HepG2 (cell line): ENCODE measurements around the gene NCAPD2. TPM values are rescaled to one million over a fixed set of nuclear protein-coding genes. Genes with fewer than 3 reads are reported as not detected.

Experiments
- ATAC-seq: fragments of 200-7000 bp; cut with Tn5 transposase; 3 replicates; pipeline ENCODE4 v1.9.1; 2020; ENCODE audit warnings: mild to moderate bottlenecking, moderate library complexity
- BruUV-seq: library from RNA; stranded (reverse); fragments of 400-500 nt; replicated peaks from 2 replicates; lab custom pipeline; 2021; lab: Mats Ljungman, UMichigan
- CTCF ChIA-PET: fragments of 300-600 bp; formaldehyde crosslinking; extraction: SDS; loops from one replicate; lab custom pipeline; 2021; ENCODE audit warnings: low total read pairs, inconsistent platforms, low intra/inter-chr PET ratio; lab: Yijun Ruan, JAX
- POLR2A ChIA-PET: fragments of 350-600 bp; sonication (Branson Sonifier 250); formaldehyde crosslinking; loops from one replicate; lab custom pipeline; 2020; ENCODE audit warnings: antibody characterized with exemption, inconsistent platforms; lab: Yijun Ruan, JAX
- DNase-seq: peaks from one replicate; pipeline ENCODE4 v3.0.0-alpha.2; 2015; ENCODE audit warnings: low spot score
- FAIRE-seq: peaks from 3 replicates; lab custom pipeline; 2011; peaks lifted over from hg19 to GRCh38; lab: Jason Lieb, UNC
- H2AFZ ChIP-seq: one replicate; pipeline ENCODE4 v1.6.1; 2011; ENCODE audit warnings: low read length, inconsistent platforms
- H3K27ac ChIP-seq: fragments of 300-600 bp; 3 replicates; pipeline ENCODE4 v1.8.0; 2011; ENCODE audit warnings: mixed run types, mild to moderate bottlenecking, mixed read lengths, low read length, inconsistent platforms; ENCODE audit not compliant: insufficient read depth; ENCODE audit errors: extremely low read length
- H3K27me3 ChIP-seq, 2 experiments: fragments of 200-600 bp in 1 of 2; 2 replicates in 1 of 2; 3 replicates in 1 of 2; pipeline versions ENCODE4 v1.6.0 to v1.8.0; 2011; ENCODE audit warnings: low read length in 2 of 2, mild to moderate bottlenecking in 2 of 2, moderate library complexity in 2 of 2, inconsistent platforms in 1 of 2; ENCODE audit not compliant: insufficient read depth in 2 of 2, control insufficient read depth in 1 of 2
- H3K36me3 ChIP-seq, 2 experiments: fragments of 200-600 bp in 1 of 2; replicated peaks in 1 of 2; 2 replicates in 1 of 2; 3 replicates in 1 of 2; pipeline versions ENCODE4 v1.5.1 to v1.8.0; 2011; ENCODE audit warnings: low read length in 2 of 2, inconsistent platforms in 1 of 2; ENCODE audit not compliant: insufficient read depth in 2 of 2, control insufficient read depth in 1 of 2
- H3K4me1 ChIP-seq: 2 replicates; pipeline ENCODE4 v1.5.1; 2012; ENCODE audit warnings: low read length, inconsistent platforms; ENCODE audit not compliant: insufficient read depth
- H3K4me2 ChIP-seq: 2 replicates; pipeline ENCODE4 v1.6.0; 2011; ENCODE audit warnings: low read depth, low read length, inconsistent platforms
- H3K4me3 ChIP-seq, 3 experiments: fragments of 200-600 bp in 1 of 3; sonication (generic), shearing (Covaris generic) in 1 of 3; replicated peaks in 1 of 3; 2 replicates each; pipeline ENCODE4 v1.5.1; 2011 to 2016; ENCODE audit warnings: low read length in 3 of 3, inconsistent platforms in 2 of 3, low read depth in 2 of 3, mild to moderate bottlenecking in 2 of 3, control low read depth in 1 of 3, mixed read lengths in 1 of 3; ENCODE audit not compliant: insufficient read depth in 1 of 3
- H3K79me2 ChIP-seq: one replicate; pipeline ENCODE4 v1.6.1; 2011; ENCODE audit warnings: low read length, inconsistent platforms; ENCODE audit not compliant: insufficient read depth
- H3K9ac ChIP-seq: 2 replicates; pipeline ENCODE4 v1.6.0; 2011; ENCODE audit warnings: mild to moderate bottlenecking, low read depth, low read length, inconsistent platforms; ENCODE audit not compliant: insufficient read depth
- H3K9me3 ChIP-seq: 2 replicates; pipeline ENCODE4 v1.5.1; 2012; ENCODE audit warnings: mild to moderate bottlenecking, low read length
- H4K20me1 ChIP-seq: 2 replicates; pipeline ENCODE4 v1.6.0; 2011; ENCODE audit warnings: inconsistent platforms, mild to moderate bottlenecking, low read length, moderate library complexity; ENCODE audit not compliant: insufficient read depth
- BCL3 ChIP-seq: sonication (generic); formaldehyde crosslinking; IDR thresholded peaks from 2 replicates; pipeline ENCODE4 v1.5.1; 2020; ENCODE audit warnings: mild to moderate bottlenecking, missing genetic modification reagents, moderate library complexity
- CC2D1A ChIP-seq: sonication (generic); formaldehyde crosslinking; IDR thresholded peaks from 2 replicates; pipeline ENCODE4 v1.8.1; 2023; ENCODE audit warnings: mild to moderate bottlenecking, missing genetic modification reagents
- GATAD2A ChIP-seq: IDR thresholded peaks from 2 replicates; pipeline ENCODE4 v1.6.1; 2016
- IRF2 ChIP-seq: IDR thresholded peaks from 2 replicates; pipeline ENCODE4 v1.6.1; 2018; ENCODE audit warnings: missing genetic modification reagents, missing compliant biosample characterization
- NAIF1 ChIP-seq: sonication (generic); formaldehyde crosslinking; IDR thresholded peaks from 2 replicates; pipeline ENCODE4 v1.5.0; 2020; ENCODE audit warnings: mild to moderate bottlenecking, missing genetic modification reagents, borderline replicate concordance
- SIN3A ChIP-seq: IDR thresholded peaks from 2 replicates; pipeline ENCODE4 v1.6.1; 2011; ENCODE audit warnings: low read depth, mild to moderate bottlenecking, control low read depth, low read length, borderline replicate concordance
- SMAD9 ChIP-seq: sonication (generic); formaldehyde crosslinking; IDR thresholded peaks from 2 replicates; pipeline ENCODE4 v1.5.1; 2020; ENCODE audit warnings: mild to moderate bottlenecking, missing genetic modification reagents
- SNAPC4 ChIP-seq: sonication (generic); formaldehyde crosslinking; IDR thresholded peaks from 2 replicates; pipeline ENCODE4 v1.4.0; 2020; ENCODE audit warnings: mild to moderate bottlenecking, missing genetic modification reagents
- SRSF4 ChIP-seq: fragments of 200-400 bp; formaldehyde crosslinking; IDR thresholded peaks from one replicate; pipeline ENCODE4 v1.6.1; 2018; ENCODE audit warnings: mild to moderate bottlenecking, low read depth, low read length, moderate library complexity; ENCODE audit not compliant: poor library complexity, severe bottlenecking
- THAP8 ChIP-seq: sonication (generic); formaldehyde crosslinking; IDR thresholded peaks from 2 replicates; pipeline ENCODE4 v1.5.1; 2020; ENCODE audit warnings: missing genetic modification reagents, mild to moderate bottlenecking, borderline replicate concordance
- ZNF138 ChIP-seq: sonication (generic); formaldehyde crosslinking; IDR thresholded peaks from 2 replicates; pipeline ENCODE4 v1.5.0; 2020; ENCODE audit warnings: mild to moderate bottlenecking, low read depth, missing genetic modification reagents
- ZNF276 ChIP-seq: sonication (generic); formaldehyde crosslinking; IDR thresholded peaks from 2 replicates; pipeline ENCODE4 v1.4.0; 2020; ENCODE audit warnings: mild to moderate bottlenecking, low read depth, missing genetic modification reagents
- ZNF354B ChIP-seq: sonication (generic); formaldehyde crosslinking; IDR thresholded peaks from 2 replicates; pipeline ENCODE4 v1.8.0; 2022; ENCODE audit warnings: mild to moderate bottlenecking, missing genetic modification reagents
- ZNF563 ChIP-seq: sonication (generic); formaldehyde crosslinking; IDR thresholded peaks from 2 replicates; pipeline ENCODE4 v1.8.0; 2022; ENCODE audit warnings: mild to moderate bottlenecking, moderate library complexity, missing genetic modification reagents
- ZNF709 ChIP-seq: sonication (generic); formaldehyde crosslinking; IDR thresholded peaks from 2 replicates; pipeline ENCODE4 v1.5.0; 2020; ENCODE audit warnings: mild to moderate bottlenecking, missing genetic modification reagents
- ZNF781 ChIP-seq: sonication (generic); formaldehyde crosslinking; IDR thresholded peaks from 2 replicates; pipeline ENCODE4 v1.5.1; 2020; ENCODE audit warnings: borderline replicate concordance, mild to moderate bottlenecking, missing genetic modification reagents; ENCODE audit errors: not compliant biosample characterization
- WGBS: methylation state at CpG from one replicate; pipeline ENCODE4 v1.1.6; 2017; ENCODE audit warnings: low lambda C conversion rate; 5-methylcytosine and 5-hydroxymethylcytosine counted together
- in situ Hi-C: cut with HindIII; loops from 2 replicates; pipeline ENCODE4 v1.10.0; 2017; ENCODE audit warnings: low pct_unique_long_range_greater_than_20kb; ENCODE audit not compliant: extremely low pct_ligation_motif_present
- intact Hi-C: fragments of 100-400 bp; cut with micrococcal nuclease; formaldehyde crosslinking; loops from one replicate; pipeline ENCODE4 v1.10.0; 2022; ENCODE audit not compliant: unreplicated experiment
- polyA plus RNA-seq, 8 experiments: library from polyadenylated mRNA; depleted of rRNA in 3 of 8; stranded (reverse) in 7 of 8; unstranded in 1 of 8; fragments of >200 nt; fragmentation: Illumina TruSeq in 4 of 8; extraction: Trizol in 4 of 8; gene quantifications; 2 replicates each; pipeline versions ENCODE4 v1.2.1 to v1.2.3, GENCODE V29; 2011 to 2016; ENCODE audit warnings: low read depth in 4 of 8, missing spikeins in 1 of 8, mixed read lengths in 1 of 8; ENCODE audit not compliant: insufficient read depth in 1 of 8
- total RNA-seq, 5 experiments: library from RNA; depleted of rRNA; stranded (reverse); fragments of >200 nt; fragmentation: Illumina TruSeq; extraction: Trizol; gene quantifications; 2 replicates each; pipeline ENCODE4 v1.2.3, GENCODE V29; 2016; ENCODE audit warnings: low read depth in 1 of 5

Gene NCAPD2
- total and polyA plus RNA-seq, 2 of the 13 experiments (the other 11 are each of a cell fraction or from before 2014, with no cell fraction given) = 51.1 to 65.6 TPM

GRCh38 chr12:6549684-6550151 lies 55.8 kb downstream of the NCAPD2 start:
- no peaks in the 10 kb centered on the region for H3K9me3 ChIP-seq
- H3K27me3 ChIP-seq = no peaks in the 10 kb centered on the region; a peak in 1 of 5 replicates
- H3K36me3 ChIP-seq = peaks cover 23 to 59% of the 10 kb centered on the region in 2 experiments
- peaks cover 5% of the 10 kb centered on the region; the same call in 1 of the 2 replicates for H4K20me1 ChIP-seq
- H3K4me1 ChIP-seq = peaks cover 32% of the 10 kb centered on the region
- DNase-seq (no peak), ATAC-seq (no peak), FAIRE-seq (no peak)
- no TSS peak for BruUV-seq
- H2AFZ ChIP-seq = no peak overlapping the region
- intact Hi-C loops = loop anchor here (5.0 kb wide), 1 partner anchor 148 kb away; no protein-coding TSS in a partner anchor
- WGBS = 92% methylated on average over 7 of the region's 18 CpGs
- in situ Hi-C loops = no loop called here
- H3K79me2 ChIP-seq = peaks cover 37% of the 10 kb centered on the region
- no peak overlapping the region for H3K9ac ChIP-seq
- no peak overlapping the region for H3K4me2 ChIP-seq
- H3K27ac ChIP-seq = no peak overlapping the region
- CTCF ChIA-PET = no interaction called here
- TF ChIP-seq SIN3A (no peak), SMAD9 (CRISPR knock-in tag) (no peak), BCL3 (CRISPR knock-in tag) (no peak), ZNF138 (CRISPR knock-in tag) (no peak), ZNF276 (CRISPR knock-in tag) (no peak), ZNF781 (CRISPR knock-in tag) (no peak), IRF2 (CRISPR knock-in tag) (no peak), NAIF1 (CRISPR knock-in tag) (no peak), SRSF4 (no peak), ZNF563 (CRISPR knock-in tag) (no peak), ZNF354B (CRISPR knock-in tag) (no peak), THAP8 (CRISPR knock-in tag) (no peak), GATAD2A (CRISPR knock-in tag) (no peak), CC2D1A (no peak), SNAPC4 (CRISPR knock-in tag) (no peak), ZNF709 (CRISPR knock-in tag) (no peak)
- H3K4me3 ChIP-seq = no peak overlapping the region
- POLR2A ChIA-PET = interaction anchor here (9.6 kb wide), 1 partner anchor 9 kb away, joined by 108 read pairs; no protein-coding TSS in a partner anchor
